AG04449 (cell line): ENCODE measurements around the gene CYB5R3.

Experiments
- CTCF ChIA-PET: fragments of 350-600 bp; formaldehyde crosslinking; extraction: SDS; loops from one replicate; lab custom pipeline; 2021; ENCODE audit warnings: antibody characterized with exemption; lab: Yijun Ruan, JAX
- POLR2A ChIA-PET: fragments of 400-600, 350-600 bp; formaldehyde crosslinking; extraction: SDS; loops from one replicate; lab custom pipeline; 2020; ENCODE audit warnings: antibody characterized with exemption, inconsistent platforms; lab: Yijun Ruan, JAX
- DNase-seq: peaks from one replicate; pipeline ENCODE4 v3.0.0-alpha.2; 2010; ENCODE audit warnings: low read depth, low spot score
- H3K4me3 ChIP-seq: 2 replicates; pipeline ENCODE4 v1.5.1; 2011; ENCODE audit warnings: low read depth, mild to moderate bottlenecking, control low read depth, low read length
- CTCF ChIP-seq: IDR thresholded peaks from one replicate; pipeline ENCODE4 v1.5.1; 2011; ENCODE audit warnings: mild to moderate bottlenecking, moderate library complexity, low read length, control low read depth, inconsistent platforms; ENCODE audit not compliant: insufficient read depth; ENCODE audit errors: missing control alignments

Gene CYB5R3

GRCh38 chr22:42685941-42686653 lies 36.9 kb upstream of the CYB5R3 start:
- DNase-seq = no peak
- no peak for TF ChIP-seq CTCF
- ChIA-PET CTCF (no interaction called here), POLR2A (no interaction called here)
- H3K4me3 ChIP-seq = no peak overlapping the region

DNA sequence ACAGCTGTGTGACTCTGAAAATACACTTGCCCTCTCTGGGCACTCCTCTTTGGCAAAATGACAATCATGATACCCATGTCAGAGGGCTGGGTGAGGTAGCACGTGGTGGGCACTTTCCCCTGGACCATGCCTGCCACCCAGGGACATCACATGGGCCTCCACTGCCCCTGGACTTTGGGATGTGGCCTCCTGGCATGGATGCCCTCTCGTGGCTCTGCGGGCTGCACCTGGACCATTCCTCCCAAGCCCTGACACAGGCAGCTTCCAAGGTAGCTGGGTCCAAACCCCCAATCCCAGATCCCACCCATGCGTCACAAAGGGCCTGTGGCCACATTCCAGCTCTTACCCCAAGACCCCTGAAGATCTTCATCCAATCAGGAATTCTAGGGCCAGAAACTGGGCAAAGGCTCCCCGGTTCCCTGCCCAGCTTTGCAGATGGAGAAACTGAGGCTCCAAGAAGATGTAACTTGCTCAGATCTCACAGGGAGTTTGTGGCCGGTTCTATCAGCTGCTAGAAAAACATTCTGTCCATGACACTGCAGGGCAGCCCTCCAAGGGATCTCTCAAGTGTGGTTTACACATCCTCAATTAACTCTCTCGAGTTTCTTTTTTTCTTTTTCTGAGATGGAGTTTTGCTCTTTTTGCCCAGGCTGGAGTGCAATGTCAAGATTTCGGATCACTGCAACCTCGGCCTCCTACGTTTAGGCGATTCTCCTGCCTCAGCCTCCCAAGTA lies 35.4 kb upstream of the CYB5R3 start:
- CTCF ChIA-PET = no interaction called here
- no peak overlapping the region for H3K4me3 ChIP-seq
- TF ChIP-seq CTCF = no peak
- POLR2A ChIA-PET = no interaction called here
- no peak for DNase-seq

DNA sequence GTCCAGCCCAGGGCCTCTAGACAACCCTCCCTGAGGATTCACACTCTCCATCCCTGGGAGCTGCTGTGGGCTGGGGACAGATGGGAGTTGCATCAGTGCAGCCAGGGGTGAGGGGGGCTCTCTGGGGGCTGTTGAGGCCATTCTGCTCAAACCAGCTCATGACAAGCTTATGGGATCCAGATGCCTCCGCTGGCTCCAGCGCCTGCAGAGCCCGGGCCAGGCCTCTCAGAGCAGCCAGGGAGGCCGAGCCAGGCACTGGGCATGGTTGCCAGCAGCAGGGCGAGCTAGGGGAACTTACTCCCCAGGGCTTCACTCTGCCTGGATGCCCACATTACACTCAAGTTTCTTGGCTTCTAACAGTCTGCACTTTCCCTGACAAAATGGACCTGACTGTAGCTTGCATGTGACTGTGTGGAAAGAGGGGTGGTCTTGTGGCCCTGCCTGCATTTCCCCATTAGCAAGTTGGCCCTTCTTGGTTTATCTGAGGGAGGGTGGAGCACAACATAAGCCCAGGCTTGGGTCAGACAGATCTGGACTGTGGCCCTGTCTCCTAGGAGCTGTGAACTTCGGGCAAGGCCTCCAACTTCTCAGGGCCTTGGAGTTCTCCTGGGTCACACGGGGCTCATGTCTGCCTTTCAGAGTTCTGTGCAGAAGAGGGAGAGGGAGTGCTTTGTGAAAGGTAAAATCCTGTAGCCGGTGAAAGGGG lies 34.5 kb upstream of the CYB5R3 start:
- ChIA-PET CTCF (interaction anchor here (0.9 to 1.7 kb wide), 3 partner anchors 21 to 136 kb away, joined by 3 to 11 read pairs (median 3); no protein-coding TSS in a partner anchor), POLR2A (no interaction called here)
- DNase-seq = no peak
- no peak for TF ChIP-seq CTCF
- H3K4me3 ChIP-seq = no peak overlapping the region

- H3K4me3 ChIP-seq = no peak overlapping the region
- TF ChIP-seq CTCF = no peak
- POLR2A ChIA-PET = no interaction called here
- CTCF ChIA-PET = interaction anchor here (0.9 to 1.7 kb wide), 3 partner anchors 19 to 138 kb away, joined by 3 to 11 read pairs (median 3); no protein-coding TSS in a partner anchor
- no peak for DNase-seq
These were observed 33.1 kb upstream of the CYB5R3 start for GRCh38 chr22:42682113-42682851.

GRCh38 chr22:42680648-42681047 lies 31.5 kb upstream of the CYB5R3 start:
- no peak for TF ChIP-seq CTCF
- no peak for DNase-seq
- CTCF ChIA-PET = interaction anchor here (0.8 kb wide), 2 partner anchors 19 to 59 kb away, joined by 3 to 4 read pairs; no protein-coding TSS in a partner anchor
- no peak overlapping the region for H3K4me3 ChIP-seq
- POLR2A ChIA-PET = interaction anchor here (1.1 kb wide), 1 partner anchor 65 kb away, joined by 4 read pairs; no protein-coding TSS in a partner anchor
